ENCODE measurements around the gene TUBE1. TPM values are rescaled to one million over a fixed set of nuclear protein-coding genes. Genes with fewer than 3 reads are reported as not detected.
A peak's percentile ranks its signal among the peaks of the same experiment; 100 is the strongest.
"Not testable (repeated sequence)": the region's sequence is repeated elsewhere in the genome, so short reads cannot be mapped to it uniquely, and the experiment has no call there.

TUBE1 gene
- total RNA-seq, 1 donor from 2014 or later = 20.9 TPM

DNA sequence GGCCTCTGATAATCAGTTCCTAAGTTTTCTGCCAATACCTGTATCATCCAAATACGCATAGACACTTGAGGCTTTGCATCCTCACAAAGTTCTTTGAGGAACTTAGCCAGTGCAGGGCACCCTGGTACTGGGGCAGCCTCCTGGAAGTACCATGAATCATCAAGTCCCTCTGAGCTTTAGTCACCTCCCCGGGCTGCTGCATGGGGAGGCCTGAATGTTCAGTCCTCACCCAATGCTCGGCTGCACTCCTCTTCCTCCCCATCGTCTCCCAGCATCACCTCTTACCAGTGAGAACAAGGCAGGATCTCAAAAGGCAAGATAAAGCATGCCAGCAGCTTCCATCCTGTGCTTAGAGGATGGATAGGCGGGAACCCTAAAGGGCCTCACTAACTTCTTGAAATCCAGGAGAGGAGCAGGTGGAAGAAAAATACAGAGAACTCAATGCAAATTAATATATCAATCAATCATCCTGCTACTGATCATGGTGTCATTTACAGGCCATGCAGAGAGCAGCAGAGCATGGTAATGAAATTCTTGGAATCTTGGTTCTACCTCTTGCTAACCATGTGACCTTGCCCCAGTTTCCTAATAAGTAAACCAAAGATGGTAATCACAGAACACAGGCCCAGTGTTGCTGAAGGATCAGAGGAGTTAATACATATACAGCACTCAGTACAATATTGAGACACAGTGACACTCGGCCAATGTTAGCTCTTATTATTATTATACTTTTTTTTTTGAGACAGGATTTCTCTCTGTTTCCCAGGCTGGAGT lies 38.1 kb downstream of the TUBE1 start:
- Histone ChIP-seq H3K9ac (ENCODE audit: low read depth in 1 of 3, low read length in 3 of 3) (no peak overlapping the region), H3K27me3 (ENCODE audit: control insufficient read depth in 3 of 3, insufficient read depth in 3 of 3, low read length in 3 of 3) (no peaks in the 10 kb centered on the region), H3K27ac (ENCODE audit: low read depth, low read length) (no peak overlapping the region), H3K9me3 (ENCODE audit: control insufficient read depth in 3 of 3, low read length in 3 of 3) (peaks cover 0 to 2% (median 0%) of the 10 kb centered on the region in 3 donors), H3K36me3 (ENCODE audit: control insufficient read depth in 3 of 3, insufficient read depth in 3 of 3, low read length in 3 of 3) (no peaks in the 10 kb centered on the region), H3K4me1 (ENCODE audit: control insufficient read depth in 3 of 3, insufficient read depth in 3 of 3, low read length in 3 of 3) (peaks cover 0 to 3% (median under 1%) of the 10 kb centered on the region in 3 donors), H3K4me3 (ENCODE audit: low read length in 3 of 3) (no peak overlapping the region)

DNA sequence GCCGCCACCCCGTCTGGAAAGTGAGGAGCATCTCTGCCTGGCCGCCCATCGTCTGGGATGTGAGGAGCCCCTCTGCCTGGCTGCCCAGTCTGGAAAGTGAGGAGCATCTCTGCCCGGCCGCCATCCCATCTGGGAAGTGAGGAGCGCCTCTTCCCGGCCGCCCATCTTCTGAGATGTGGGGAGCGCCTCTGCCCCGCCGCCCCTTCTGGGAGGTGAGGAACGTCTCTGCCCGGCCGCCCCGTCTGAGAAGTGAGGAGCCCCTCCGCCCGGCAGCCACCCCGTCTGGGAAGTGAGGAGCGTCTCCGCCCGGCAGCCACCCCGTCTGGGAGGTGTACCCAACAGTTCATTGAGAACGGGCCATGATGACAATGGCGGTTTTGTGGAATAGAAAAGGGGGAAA lies 39.8 kb downstream of the TUBE1 start:
- not testable (repeated sequence) for H3K9me3 ChIP-seq (ENCODE audit: control insufficient read depth in 3 of 3, low read length in 3 of 3); H3K27me3 ChIP-seq (ENCODE audit: control insufficient read depth in 3 of 3, insufficient read depth in 3 of 3, low read length in 3 of 3); H3K27ac ChIP-seq (ENCODE audit: low read depth, low read length); H3K4me3 ChIP-seq (ENCODE audit: low read length in 3 of 3); H3K36me3 ChIP-seq (ENCODE audit: control insufficient read depth in 3 of 3, insufficient read depth in 3 of 3, low read length in 3 of 3); H3K9ac ChIP-seq (ENCODE audit: low read depth in 1 of 3, low read length in 3 of 3)
- peaks cover 3 to 11% (median 5%) of the 10 kb centered on the region in 3 donors for H3K4me1 ChIP-seq (ENCODE audit: control insufficient read depth in 3 of 3, insufficient read depth in 3 of 3, low read length in 3 of 3)

GRCh38 chr6:112044856-112045255 lies 42.4 kb downstream of the TUBE1 start:
- Histone ChIP-seq H3K9ac (ENCODE audit: low read depth in 1 of 3, low read length in 3 of 3) (no peak overlapping the region), H3K4me1 (ENCODE audit: control insufficient read depth in 3 of 3, insufficient read depth in 3 of 3, low read length in 3 of 3) (peaks cover 3 to 11% (median 6%) of the 10 kb centered on the region in 3 donors), H3K36me3 (ENCODE audit: control insufficient read depth in 3 of 3, insufficient read depth in 3 of 3, low read length in 3 of 3) (no peaks in the 10 kb centered on the region), H3K27ac (ENCODE audit: low read depth, low read length) (no peak overlapping the region), H3K27me3 (ENCODE audit: control insufficient read depth in 3 of 3, insufficient read depth in 3 of 3, low read length in 3 of 3) (no peaks in the 10 kb centered on the region), H3K4me3 (ENCODE audit: low read length in 3 of 3) (no peak overlapping the region), H3K9me3 (ENCODE audit: control insufficient read depth in 3 of 3, low read length in 3 of 3) (no peaks in the 10 kb centered on the region)

DNA sequence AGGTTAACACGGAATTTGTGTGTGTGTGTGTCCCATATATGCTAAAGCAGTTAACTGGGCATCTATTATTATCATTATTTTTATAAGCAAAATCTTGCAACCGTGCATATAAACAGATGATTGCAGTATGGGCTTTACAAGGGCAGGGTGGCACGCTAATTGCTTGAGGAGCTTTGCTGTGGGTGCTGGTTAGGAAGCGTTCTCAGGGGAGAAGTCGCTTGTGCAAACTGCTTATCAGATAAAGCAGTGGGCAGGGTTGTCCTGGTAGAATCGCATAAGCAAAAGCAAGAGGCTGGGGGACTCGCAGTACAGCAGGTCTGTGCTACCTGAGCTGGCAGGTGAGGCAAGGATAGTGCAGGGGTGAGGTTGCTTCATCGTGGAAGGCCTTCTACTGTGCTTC lies 43.1 kb downstream of the TUBE1 start:
- Histone ChIP-seq H3K9me3 (ENCODE audit: control insufficient read depth in 3 of 3, low read length in 3 of 3) (no peaks in the 10 kb centered on the region), H3K36me3 (ENCODE audit: control insufficient read depth in 3 of 3, insufficient read depth in 3 of 3, low read length in 3 of 3) (no peaks in the 10 kb centered on the region), H3K4me1 (ENCODE audit: control insufficient read depth in 3 of 3, insufficient read depth in 3 of 3, low read length in 3 of 3) (peaks cover 3 to 11% (median 9%) of the 10 kb centered on the region in 3 donors), H3K4me3 (ENCODE audit: low read length in 3 of 3) (no peak overlapping the region), H3K27ac (ENCODE audit: low read depth, low read length) (no peak overlapping the region), H3K27me3 (ENCODE audit: control insufficient read depth in 3 of 3, insufficient read depth in 3 of 3, low read length in 3 of 3) (no peaks in the 10 kb centered on the region), H3K9ac (ENCODE audit: low read depth in 1 of 3, low read length in 3 of 3) (no peak overlapping the region)

- H3K9ac ChIP-seq (ENCODE audit: low read depth in 1 of 3, low read length in 3 of 3) = peak overlapping the region; percentile 63 to 87 (median 74)
- peaks cover 6 to 13% (median 12%) of the 10 kb centered on the region in 3 donors for H3K4me1 ChIP-seq (ENCODE audit: control insufficient read depth in 3 of 3, insufficient read depth in 3 of 3, low read length in 3 of 3)
- H3K4me3 ChIP-seq (ENCODE audit: low read length in 3 of 3) = peak overlapping the region; percentile 65 to 89 (median 88)
- peak overlapping the region; percentile 82 for H3K27ac ChIP-seq (ENCODE audit: low read depth, low read length)
- H3K27me3 ChIP-seq (ENCODE audit: control insufficient read depth in 3 of 3, insufficient read depth in 3 of 3, low read length in 3 of 3) = no peaks in the 10 kb centered on the region
- no peaks in the 10 kb centered on the region for H3K9me3 ChIP-seq (ENCODE audit: control insufficient read depth in 3 of 3, low read length in 3 of 3)
- no peaks in the 10 kb centered on the region for H3K36me3 ChIP-seq (ENCODE audit: control insufficient read depth in 3 of 3, insufficient read depth in 3 of 3, low read length in 3 of 3)
Observed at GRCh38 chr6:112043032-112044007, 44.0 kb downstream of the TUBE1 start.

DNA sequence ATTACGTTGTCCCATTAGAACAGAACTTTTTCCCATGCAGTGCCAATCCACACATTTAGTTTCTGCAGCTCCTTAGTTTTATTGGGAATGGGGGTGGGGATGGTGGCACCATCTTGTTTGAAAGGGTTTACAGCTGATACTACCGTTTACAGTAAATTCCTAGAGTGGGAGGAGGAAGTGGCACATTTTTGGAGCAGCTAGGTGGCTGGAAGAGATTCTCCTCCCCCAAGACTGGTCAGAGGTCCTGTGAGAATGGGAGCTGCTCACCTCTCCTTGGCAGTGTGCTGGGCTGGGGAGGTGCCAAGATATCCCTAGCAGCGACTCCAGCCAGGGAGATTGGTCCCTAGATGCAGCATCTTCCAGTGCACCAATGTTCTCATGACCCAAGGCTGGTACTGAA lies 45.7 kb downstream of the TUBE1 start:
- H3K4me1 ChIP-seq (ENCODE audit: control insufficient read depth in 3 of 3, insufficient read depth in 3 of 3, low read length in 3 of 3) = peaks cover 17 to 21% (median 20%) of the 10 kb centered on the region in 3 donors
- H3K9ac ChIP-seq (ENCODE audit: low read depth in 1 of 3, low read length in 3 of 3) = no peak overlapping the region
- no peaks in the 10 kb centered on the region for H3K9me3 ChIP-seq (ENCODE audit: control insufficient read depth in 3 of 3, low read length in 3 of 3)
- H3K36me3 ChIP-seq (ENCODE audit: control insufficient read depth in 3 of 3, insufficient read depth in 3 of 3, low read length in 3 of 3) = no peaks in the 10 kb centered on the region
- no peak overlapping the region for H3K27ac ChIP-seq (ENCODE audit: low read depth, low read length)
- H3K27me3 ChIP-seq (ENCODE audit: control insufficient read depth in 3 of 3, insufficient read depth in 3 of 3, low read length in 3 of 3) = no peaks in the 10 kb centered on the region
- H3K4me3 ChIP-seq (ENCODE audit: low read length in 3 of 3) = no peak overlapping the region

DNA sequence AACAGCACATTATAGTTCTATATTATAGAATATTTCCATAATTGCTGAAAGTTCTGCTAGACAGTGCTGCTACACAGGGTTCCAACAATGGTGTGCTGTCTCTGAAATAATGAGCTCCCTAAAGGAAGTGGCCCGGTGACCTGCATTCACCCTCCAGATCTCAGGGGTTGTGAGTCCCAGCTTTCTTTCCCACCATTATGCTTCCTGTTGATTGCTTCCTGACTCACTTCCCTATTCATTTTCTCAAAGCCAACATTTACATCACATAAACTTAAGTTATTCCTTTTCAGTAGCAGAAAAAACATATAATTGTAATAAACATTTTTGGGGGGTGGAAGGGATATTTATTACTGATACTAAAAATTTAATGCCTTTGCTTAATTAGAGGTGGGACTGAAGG lies 46.3 kb downstream of the TUBE1 start:
- Histone ChIP-seq H3K27me3 (ENCODE audit: control insufficient read depth in 3 of 3, insufficient read depth in 3 of 3, low read length in 3 of 3) (no peaks in the 10 kb centered on the region), H3K9me3 (ENCODE audit: control insufficient read depth in 3 of 3, low read length in 3 of 3) (no peaks in the 10 kb centered on the region), H3K4me1 (ENCODE audit: control insufficient read depth in 3 of 3, insufficient read depth in 3 of 3, low read length in 3 of 3) (peaks cover 17 to 21% (median 20%) of the 10 kb centered on the region in 3 donors), H3K27ac (ENCODE audit: low read depth, low read length) (no peak overlapping the region), H3K9ac (ENCODE audit: low read depth in 1 of 3, low read length in 3 of 3) (no peak overlapping the region), H3K4me3 (ENCODE audit: low read length in 3 of 3) (no peak overlapping the region), H3K36me3 (ENCODE audit: control insufficient read depth in 3 of 3, insufficient read depth in 3 of 3, low read length in 3 of 3) (no peaks in the 10 kb centered on the region)

- Histone ChIP-seq H3K27me3 (ENCODE audit: control insufficient read depth in 3 of 3, insufficient read depth in 3 of 3, low read length in 3 of 3) (no peaks in the 10 kb centered on the region), H3K36me3 (ENCODE audit: control insufficient read depth in 3 of 3, insufficient read depth in 3 of 3, low read length in 3 of 3) (no peaks in the 10 kb centered on the region), H3K4me1 (ENCODE audit: control insufficient read depth in 3 of 3, insufficient read depth in 3 of 3, low read length in 3 of 3) (peaks cover 14 to 21% (median 20%) of the 10 kb centered on the region in 3 donors), H3K9me3 (ENCODE audit: control insufficient read depth in 3 of 3, low read length in 3 of 3) (no peaks in the 10 kb centered on the region), H3K27ac (ENCODE audit: low read depth, low read length) (no peak overlapping the region), H3K9ac (ENCODE audit: low read depth in 1 of 3, low read length in 3 of 3) (no peak overlapping the region), H3K4me3 (ENCODE audit: low read length in 3 of 3) (no peak overlapping the region)
Observed at GRCh38 chr6:112039431-112039770, 47.9 kb downstream of the TUBE1 start.

DNA sequence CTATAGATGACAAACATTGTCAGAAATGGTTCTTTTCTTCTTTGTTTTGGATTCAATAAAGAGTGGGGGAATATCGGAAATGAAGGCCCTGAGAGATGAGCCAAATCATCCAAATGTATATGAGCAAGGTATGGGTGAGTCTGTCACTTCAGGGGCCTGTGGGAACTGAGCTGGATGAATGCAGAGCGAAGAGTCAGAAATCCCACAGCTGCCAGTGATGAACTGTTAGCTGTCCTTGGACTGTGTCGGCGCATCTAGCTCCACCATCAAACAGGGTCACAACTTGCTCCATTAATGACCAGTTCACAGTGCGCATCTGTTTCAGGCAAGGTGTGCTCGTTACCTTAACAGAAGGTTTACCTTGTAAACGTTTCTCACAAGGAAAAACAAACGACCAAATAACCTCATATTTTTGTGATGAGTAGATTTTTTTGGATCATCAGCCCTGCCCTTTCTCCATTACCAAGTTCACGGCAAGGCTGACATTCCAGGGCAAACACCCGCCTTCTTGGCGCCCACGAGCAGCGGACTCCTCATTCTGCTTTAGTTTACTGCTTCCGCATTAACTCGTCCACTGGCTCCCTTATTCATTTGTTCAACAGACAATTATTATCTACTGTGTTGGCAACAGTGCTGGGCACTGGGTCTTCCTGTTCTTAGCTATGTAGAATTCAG lies 48.4 kb downstream of the TUBE1 start:
- Histone ChIP-seq H3K27me3 (ENCODE audit: control insufficient read depth in 3 of 3, insufficient read depth in 3 of 3, low read length in 3 of 3) (no peaks in the 10 kb centered on the region), H3K4me1 (ENCODE audit: control insufficient read depth in 3 of 3, insufficient read depth in 3 of 3, low read length in 3 of 3) (peaks cover 14 to 21% (median 16%) of the 10 kb centered on the region in 3 donors), H3K27ac (ENCODE audit: low read depth, low read length) (peak overlapping the region; percentile 70), H3K9ac (ENCODE audit: low read depth in 1 of 3, low read length in 3 of 3) (no peak overlapping the region), H3K4me3 (ENCODE audit: low read length in 3 of 3) (no peak overlapping the region), H3K9me3 (ENCODE audit: control insufficient read depth in 3 of 3, low read length in 3 of 3) (no peaks in the 10 kb centered on the region), H3K36me3 (ENCODE audit: control insufficient read depth in 3 of 3, insufficient read depth in 3 of 3, low read length in 3 of 3) (no peaks in the 10 kb centered on the region)
